ENCODE results near the gene MYO7A.

MYO7A gene

GRCh38 chr11:77181799-77182541 is 53.9 kb downstream of the MYO7A start:
- in situ Hi-C loops (cut with MboI; ENCODE audit: low sequenced_read_pairs): no loop called here

GRCh38 chr11:77182542-77183430 is 54.7 kb downstream of the MYO7A start:
- in situ Hi-C loops (cut with MboI; ENCODE audit: low sequenced_read_pairs): no loop called here

GRCh38 chr11:77183431-77183984 is 55.5 kb downstream of the MYO7A start:
- in situ Hi-C loops (cut with MboI; ENCODE audit: low sequenced_read_pairs): no loop called here

GRCh38 chr11:77184136-77184860 is 56.3 kb downstream of the MYO7A start:
- in situ Hi-C loops (cut with MboI; ENCODE audit: low sequenced_read_pairs): no loop called here

GRCh38 chr11:77186302-77186701 is 58.3 kb downstream of the MYO7A start:
- in situ Hi-C loops (cut with MboI; ENCODE audit: low sequenced_read_pairs): no loop called here

GRCh38 chr11:77187111-77187750 is 59.2 kb downstream of the MYO7A start:
- in situ Hi-C loops (cut with MboI; ENCODE audit: low sequenced_read_pairs): no loop called here

GRCh38 chr11:77187776-77188632 is 60.0 kb downstream of the MYO7A start:
- in situ Hi-C loops (cut with MboI; ENCODE audit: low sequenced_read_pairs): no loop called here

- in situ Hi-C loops (cut with MboI; ENCODE audit: low sequenced_read_pairs): no loop called here
Observed at GRCh38 chr11:77188633-77189491, 60.8 kb downstream of the MYO7A start.

GRCh38 chr11:77189588-77190210 is 61.7 kb downstream of the MYO7A start:
- in situ Hi-C loops (cut with MboI; ENCODE audit: low sequenced_read_pairs): no loop called here

GRCh38 chr11:77190331-77191075 is 62.5 kb downstream of the MYO7A start:
- in situ Hi-C loops (cut with MboI; ENCODE audit: low sequenced_read_pairs): no loop called here

- in situ Hi-C loops (cut with MboI; ENCODE audit: low sequenced_read_pairs): no loop called here
Observed at GRCh38 chr11:77191429-77191822, 63.4 kb downstream of the MYO7A start.

- in situ Hi-C loops (cut with MboI; ENCODE audit: low sequenced_read_pairs): no loop called here
Observed at GRCh38 chr11:77191823-77192495, 63.9 kb downstream of the MYO7A start.

GRCh38 chr11:77193167-77193566 is 65.1 kb downstream of the MYO7A start:
- in situ Hi-C loops (cut with MboI; ENCODE audit: low sequenced_read_pairs): no loop called here

- in situ Hi-C loops (cut with MboI; ENCODE audit: low sequenced_read_pairs): no loop called here
Observed at GRCh38 chr11:77193911-77194830, 66.1 kb downstream of the MYO7A start.

GRCh38 chr11:77195071-77195755 is 67.2 kb downstream of the MYO7A start:
- in situ Hi-C loops (cut with MboI; ENCODE audit: low sequenced_read_pairs): no loop called here
